Stimulated activated effector memory CD8-positive, alpha-beta T cell treated with anti-CD3 and anti-CD28 coated beads, Interleukin-12 subunit alpha, Interleukin-12 subunit beta, amount 100 ng/mL, for 72 hours (primary cell): Measurements from ENCODE around the gene BICRAL.
"Not testable (repeated sequence)": the region's sequence is repeated elsewhere in the genome, so short reads cannot be mapped to it uniquely, and the experiment has no call there.

Experiments used
- ATAC-seq: fragments of 150-1000 bp; cut with Tn5 transposase; 2 replicates; pipeline ENCODE4 v1.10.0; 2021
- DNase-seq, 2 donors: peaks; one replicate each; pipeline ENCODE4 v3.0.0; 2021 to 2022; ENCODE audit warnings: low spot score in 2 of 2
- H3K27ac Mint-ChIP-seq: one replicate; pipeline ENCODE4 v1.8.0; 2022; ENCODE audit warnings: mild to moderate bottlenecking, mixed read lengths
- H3K36me3 Mint-ChIP-seq: one replicate; pipeline ENCODE4 v1.8.0; 2022; ENCODE audit warnings: mild to moderate bottlenecking, mixed read lengths
- H3K4me1 Mint-ChIP-seq: one replicate; pipeline ENCODE4 v1.8.0; 2022; ENCODE audit warnings: mixed read lengths
- H3K4me3 Mint-ChIP-seq: one replicate; pipeline ENCODE4 v1.8.0; 2022; ENCODE audit warnings: mild to moderate bottlenecking, mixed read lengths
- H3K9me3 Mint-ChIP-seq: one replicate; pipeline ENCODE4 v1.8.0; 2022; ENCODE audit warnings: mixed read lengths

The BICRAL gene

GRCh38 chr6:42885702-42886101 lies 103.8 kb downstream of the BICRAL start:
- DNase-seq (no peak), ATAC-seq (no peak)
- H3K9me3 Mint-ChIP-seq: no peaks in the 10 kb centered on the region
- H3K4me3 Mint-ChIP-seq: no peak overlapping the region
- no peak overlapping the region for H3K27ac Mint-ChIP-seq
- H3K4me1 Mint-ChIP-seq: peaks cover 8% of the 10 kb centered on the region
- H3K36me3 Mint-ChIP-seq: peaks cover 95% of the 10 kb centered on the region

GRCh38 chr6:42888201-42888600 lies 106.3 kb downstream of the BICRAL start:
- H3K4me3 Mint-ChIP-seq, ATAC-seq, H3K9me3 Mint-ChIP-seq, DNase-seq, H3K27ac Mint-ChIP-seq: not testable (repeated sequence)
- peaks cover 73% of the 10 kb centered on the region for H3K36me3 Mint-ChIP-seq
- peaks cover 15% of the 10 kb centered on the region for H3K4me1 Mint-ChIP-seq

GRCh38 chr6:42889815-42890214 lies 108.0 kb downstream of the BICRAL start:
- no peaks in the 10 kb centered on the region for H3K9me3 Mint-ChIP-seq
- ATAC-seq: no peak
- H3K4me1 Mint-ChIP-seq: peaks cover 15% of the 10 kb centered on the region
- DNase-seq: no peak
- H3K36me3 Mint-ChIP-seq: peaks cover 57% of the 10 kb centered on the region
- H3K27ac Mint-ChIP-seq: peak overlapping the region; percentile 95
- peak overlapping the region; percentile 93 for H3K4me3 Mint-ChIP-seq

- Mint-ChIP-seq H3K4me3 (peak overlapping the region; percentile 93), H3K27ac (peak overlapping the region; percentile 95), H3K4me1 (peaks cover 15% of the 10 kb centered on the region), H3K9me3 (no peaks in the 10 kb centered on the region), H3K36me3 (peaks cover 49% of the 10 kb centered on the region)
- DNase-seq (peak; percentile 76 to 94), ATAC-seq (peak; percentile 98)
Observed at GRCh38 chr6:42890311-42891198, 108.7 kb downstream of the BICRAL start.

GRCh38 chr6:42891199-42891722 lies 109.4 kb downstream of the BICRAL start:
- Mint-ChIP-seq H3K4me1 (peaks cover 15% of the 10 kb centered on the region), H3K27ac (peak overlapping the region; percentile 95), H3K36me3 (peaks cover 42% of the 10 kb centered on the region), H3K4me3 (peak overlapping the region; percentile 93), H3K9me3 (no peaks in the 10 kb centered on the region)
- ATAC-seq (no peak), DNase-seq (no peak)

- not testable (repeated sequence) for H3K4me3 Mint-ChIP-seq, DNase-seq, H3K9me3 Mint-ChIP-seq, ATAC-seq
- Mint-ChIP-seq H3K27ac (peak overlapping the region; percentile 50), H3K4me1 (peaks cover 15% of the 10 kb centered on the region), H3K36me3 (peaks cover 17% of the 10 kb centered on the region)
Observed at GRCh38 chr6:42894041-42894828, 112.4 kb downstream of the BICRAL start.

GRCh38 chr6:42896178-42896719 lies 114.4 kb downstream of the BICRAL start:
- ATAC-seq: no peak

GRCh38 chr6:42898891-42899361 lies 117.1 kb downstream of the BICRAL start:
- DNase-seq (peak; percentile 68 to 87), ATAC-seq (no peak)
- H3K4me1 Mint-ChIP-seq: peaks cover 6% of the 10 kb centered on the region
- H3K36me3 Mint-ChIP-seq: no peaks in the 10 kb centered on the region
- H3K4me3 Mint-ChIP-seq: no peak overlapping the region
- H3K27ac Mint-ChIP-seq: no peak overlapping the region
- H3K9me3 Mint-ChIP-seq: no peaks in the 10 kb centered on the region

More at GRCh38 chr6:42896178-42896719, 114.4 kb downstream of the BICRAL start:
- H3K4me1 Mint-ChIP-seq: peaks cover 4% of the 10 kb centered on the region
- no peak for DNase-seq
- H3K27ac Mint-ChIP-seq: no peak overlapping the region
- H3K36me3 Mint-ChIP-seq: no peaks in the 10 kb centered on the region
- H3K9me3 Mint-ChIP-seq: no peaks in the 10 kb centered on the region
- no peak overlapping the region for H3K4me3 Mint-ChIP-seq

GRCh38 chr6:42899871-42900270 lies 118.0 kb downstream of the BICRAL start:
- Mint-ChIP-seq H3K4me3 (no peak overlapping the region), H3K4me1 (peaks cover 6% of the 10 kb centered on the region), H3K36me3 (no peaks in the 10 kb centered on the region), H3K27ac (no peak overlapping the region), H3K9me3 (no peaks in the 10 kb centered on the region)
- DNase-seq (no peak), ATAC-seq (no peak)

GRCh38 chr6:42901538-42901957 lies 119.7 kb downstream of the BICRAL start:
- DNase-seq (peak; percentile 59 to 83), ATAC-seq (peak; percentile 96)
- H3K9me3 Mint-ChIP-seq: no peaks in the 10 kb centered on the region
- H3K4me3 Mint-ChIP-seq: no peak overlapping the region
- H3K4me1 Mint-ChIP-seq: peaks cover 6% of the 10 kb centered on the region
- H3K36me3 Mint-ChIP-seq: no peaks in the 10 kb centered on the region
- H3K27ac Mint-ChIP-seq: no peak overlapping the region

- DNase-seq, ATAC-seq, H3K36me3 Mint-ChIP-seq, H3K4me1 Mint-ChIP-seq, H3K9me3 Mint-ChIP-seq, H3K4me3 Mint-ChIP-seq: not testable (repeated sequence)
- peak overlapping the region; percentile 58 for H3K27ac Mint-ChIP-seq
Observed at GRCh38 chr6:42902429-42903263, 120.8 kb downstream of the BICRAL start.

GRCh38 chr6:42904467-42904866 lies 122.6 kb downstream of the BICRAL start:
- Mint-ChIP-seq H3K9me3 (no peaks in the 10 kb centered on the region), H3K36me3 (no peaks in the 10 kb centered on the region), H3K4me3 (no peak overlapping the region), H3K27ac (no peak overlapping the region), H3K4me1 (peaks cover 6% of the 10 kb centered on the region)
- no peak for DNase-seq
- no peak for ATAC-seq

GRCh38 chr6:42907336-42907735 lies 125.5 kb downstream of the BICRAL start:
- no peak overlapping the region for H3K27ac Mint-ChIP-seq
- DNase-seq (no peak), ATAC-seq (no peak)

GRCh38 chr6:42909835-42910234 lies 128.0 kb downstream of the BICRAL start:
- Mint-ChIP-seq H3K4me1 (no peaks in the 10 kb centered on the region), H3K36me3 (no peaks in the 10 kb centered on the region), H3K4me3 (no peak overlapping the region), H3K9me3 (no peaks in the 10 kb centered on the region), H3K27ac (no peak overlapping the region)
- DNase-seq (no peak), ATAC-seq (no peak)

More at GRCh38 chr6:42907336-42907735, 125.5 kb downstream of the BICRAL start:
- no peaks in the 10 kb centered on the region for H3K36me3 Mint-ChIP-seq
- H3K4me3 Mint-ChIP-seq: no peak overlapping the region
- no peaks in the 10 kb centered on the region for H3K9me3 Mint-ChIP-seq
- H3K4me1 Mint-ChIP-seq: no peaks in the 10 kb centered on the region
